ENCODE measurements around the gene CLCN3. TPM values are rescaled to one million over a fixed set of nuclear protein-coding genes. Genes with fewer than 3 reads are reported as not detected.

The CLCN3 gene
- total and polyA plus RNA-seq, 4 donors: 9.5 to 58.6 (median 22.5) TPM

DNA sequence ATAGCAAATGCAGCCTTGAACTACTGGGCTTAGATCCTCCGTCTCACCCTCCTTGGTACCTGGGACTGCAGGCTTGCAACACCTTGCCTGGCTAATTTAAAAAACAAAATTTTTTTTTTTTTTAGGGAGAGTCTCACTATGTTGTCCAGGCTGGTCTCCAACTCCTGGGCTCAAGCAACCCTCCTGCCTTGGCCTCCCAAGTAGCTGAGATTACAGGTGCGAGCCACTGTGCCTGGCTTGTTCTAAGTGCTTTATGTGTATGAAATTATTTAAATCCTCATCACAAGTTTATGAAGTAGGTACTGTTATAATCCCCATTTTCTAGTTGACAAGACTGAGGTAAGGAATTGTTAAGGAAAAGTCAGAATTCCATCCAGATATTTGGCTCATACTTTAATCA lies 43.0 kb downstream of the CLCN3 start:
- H3K9me3 ChIP-seq (ENCODE audit: control insufficient read depth in 4 of 4, low read length in 3 of 4): no peaks in the 10 kb centered on the region
- no peak overlapping the region for H3K9ac ChIP-seq (ENCODE audit: low read depth in 1 of 2, low read length in 2 of 2)
- no peak overlapping the region for H3K27ac ChIP-seq (ENCODE audit: low read depth in 1 of 2, low read length in 2 of 2)
- no peak overlapping the region for H3K4me3 ChIP-seq (ENCODE audit: low read depth in 1 of 3, low read length in 3 of 3)
- TF ChIP-seq HNF4A (conservative IDR thresholded peaks at IDR 0.05) (no peak), JUND (IDR thresholded peaks at IDR 0.05) (no peak)
- TF ChIP-seq, protein P1, sequence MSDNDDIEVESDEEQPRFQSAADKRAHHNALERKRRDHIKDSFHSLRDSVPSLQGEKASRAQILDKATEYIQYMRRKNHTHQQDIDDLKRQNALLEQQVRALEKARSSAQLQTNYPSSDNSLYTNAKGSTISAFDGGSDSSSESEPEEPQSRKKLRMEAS (IDR thresholded peaks at IDR 0.05): no peak
- TF ChIP-seq, protein P2, sequence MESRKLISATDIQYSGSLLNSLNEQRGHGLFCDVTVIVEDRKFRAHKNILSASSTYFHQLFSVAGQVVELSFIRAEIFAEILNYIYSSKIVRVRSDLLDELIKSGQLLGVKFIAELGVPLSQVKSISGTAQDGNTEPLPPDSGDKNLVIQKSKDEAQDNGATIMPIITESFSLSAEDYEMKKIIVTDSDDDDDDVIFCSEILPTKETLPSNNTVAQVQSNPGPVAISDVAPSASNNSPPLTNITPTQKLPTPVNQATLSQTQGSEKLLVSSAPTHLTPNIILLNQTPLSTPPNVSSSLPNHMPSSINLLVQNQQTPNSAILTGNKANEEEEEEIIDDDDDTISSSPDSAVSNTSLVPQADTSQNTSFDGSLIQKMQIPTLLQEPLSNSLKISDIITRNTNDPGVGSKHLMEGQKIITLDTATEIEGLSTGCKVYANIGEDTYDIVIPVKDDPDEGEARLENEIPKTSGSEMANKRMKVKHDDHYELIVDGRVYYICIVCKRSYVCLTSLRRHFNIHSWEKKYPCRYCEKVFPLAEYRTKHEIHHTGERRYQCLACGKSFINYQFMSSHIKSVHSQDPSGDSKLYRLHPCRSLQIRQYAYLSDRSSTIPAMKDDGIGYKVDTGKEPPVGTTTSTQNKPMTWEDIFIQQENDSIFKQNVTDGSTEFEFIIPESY (IDR thresholded peaks at IDR 0.05): no peak
- 93% methylated on average over 2 of the region's 2 CpGs for WGBS
- no peaks in the 10 kb centered on the region for H3K36me3 ChIP-seq (ENCODE audit: control insufficient read depth in 4 of 4, insufficient read depth in 3 of 4, low read depth in 1 of 4, low read length in 3 of 4)
- H3K27me3 ChIP-seq (ENCODE audit: control insufficient read depth in 4 of 4, insufficient read depth in 4 of 4, low read length in 3 of 4): no peaks in the 10 kb centered on the region
- peaks cover 5 to 23% (median 15%) of the 10 kb centered on the region in 4 donors for H3K4me1 ChIP-seq (ENCODE audit: control insufficient read depth in 4 of 4, insufficient read depth in 4 of 4, low read length in 3 of 4)
- DNase-seq (ENCODE audit: low spot score): no peak

DNA sequence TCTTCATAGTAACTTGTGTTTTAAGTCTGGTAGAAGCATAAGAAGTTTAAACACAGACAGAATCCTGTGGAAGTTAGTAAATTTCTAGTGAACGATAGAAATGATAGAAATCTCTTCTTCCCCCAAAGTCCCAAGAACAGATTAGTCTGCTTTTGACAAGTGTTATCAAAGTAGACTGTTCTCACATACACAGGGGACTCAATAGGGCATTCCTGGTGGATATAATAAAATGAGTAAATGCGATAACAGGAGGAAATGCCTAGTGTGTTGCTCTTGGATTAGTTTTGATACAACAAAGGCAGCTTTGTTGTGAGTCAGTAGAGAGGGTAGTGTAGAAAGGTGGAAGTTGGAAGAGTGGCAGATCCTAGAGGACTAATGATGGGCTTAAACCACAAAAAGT lies 43.5 kb downstream of the CLCN3 start:
- Histone ChIP-seq H3K4me3 (ENCODE audit: low read depth in 1 of 3, low read length in 3 of 3) (no peak overlapping the region), H3K9ac (ENCODE audit: low read depth in 1 of 2, low read length in 2 of 2) (no peak overlapping the region), H3K36me3 (ENCODE audit: control insufficient read depth in 4 of 4, insufficient read depth in 3 of 4, low read depth in 1 of 4, low read length in 3 of 4) (no peaks in the 10 kb centered on the region), H3K9me3 (ENCODE audit: control insufficient read depth in 4 of 4, low read length in 3 of 4) (no peaks in the 10 kb centered on the region), H3K4me1 (ENCODE audit: control insufficient read depth in 4 of 4, insufficient read depth in 4 of 4, low read length in 3 of 4) (peaks cover 5 to 25% (median 18%) of the 10 kb centered on the region in 4 donors), H3K27me3 (ENCODE audit: control insufficient read depth in 4 of 4, insufficient read depth in 4 of 4, low read length in 3 of 4) (no peaks in the 10 kb centered on the region), H3K27ac (ENCODE audit: low read depth in 1 of 2, low read length in 2 of 2) (no peak overlapping the region)
- 72% methylated on average over 2 of the region's 2 CpGs for WGBS
- TF ChIP-seq, protein P3, sequence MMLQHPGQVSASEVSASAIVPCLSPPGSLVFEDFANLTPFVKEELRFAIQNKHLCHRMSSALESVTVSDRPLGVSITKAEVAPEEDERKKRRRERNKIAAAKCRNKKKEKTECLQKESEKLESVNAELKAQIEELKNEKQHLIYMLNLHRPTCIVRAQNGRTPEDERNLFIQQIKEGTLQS (IDR thresholded peaks at IDR 0.05): no peak
- no peak for TF ChIP-seq NR2F2 (IDR thresholded peaks at IDR 0.05)
- TF ChIP-seq, protein P4, sequence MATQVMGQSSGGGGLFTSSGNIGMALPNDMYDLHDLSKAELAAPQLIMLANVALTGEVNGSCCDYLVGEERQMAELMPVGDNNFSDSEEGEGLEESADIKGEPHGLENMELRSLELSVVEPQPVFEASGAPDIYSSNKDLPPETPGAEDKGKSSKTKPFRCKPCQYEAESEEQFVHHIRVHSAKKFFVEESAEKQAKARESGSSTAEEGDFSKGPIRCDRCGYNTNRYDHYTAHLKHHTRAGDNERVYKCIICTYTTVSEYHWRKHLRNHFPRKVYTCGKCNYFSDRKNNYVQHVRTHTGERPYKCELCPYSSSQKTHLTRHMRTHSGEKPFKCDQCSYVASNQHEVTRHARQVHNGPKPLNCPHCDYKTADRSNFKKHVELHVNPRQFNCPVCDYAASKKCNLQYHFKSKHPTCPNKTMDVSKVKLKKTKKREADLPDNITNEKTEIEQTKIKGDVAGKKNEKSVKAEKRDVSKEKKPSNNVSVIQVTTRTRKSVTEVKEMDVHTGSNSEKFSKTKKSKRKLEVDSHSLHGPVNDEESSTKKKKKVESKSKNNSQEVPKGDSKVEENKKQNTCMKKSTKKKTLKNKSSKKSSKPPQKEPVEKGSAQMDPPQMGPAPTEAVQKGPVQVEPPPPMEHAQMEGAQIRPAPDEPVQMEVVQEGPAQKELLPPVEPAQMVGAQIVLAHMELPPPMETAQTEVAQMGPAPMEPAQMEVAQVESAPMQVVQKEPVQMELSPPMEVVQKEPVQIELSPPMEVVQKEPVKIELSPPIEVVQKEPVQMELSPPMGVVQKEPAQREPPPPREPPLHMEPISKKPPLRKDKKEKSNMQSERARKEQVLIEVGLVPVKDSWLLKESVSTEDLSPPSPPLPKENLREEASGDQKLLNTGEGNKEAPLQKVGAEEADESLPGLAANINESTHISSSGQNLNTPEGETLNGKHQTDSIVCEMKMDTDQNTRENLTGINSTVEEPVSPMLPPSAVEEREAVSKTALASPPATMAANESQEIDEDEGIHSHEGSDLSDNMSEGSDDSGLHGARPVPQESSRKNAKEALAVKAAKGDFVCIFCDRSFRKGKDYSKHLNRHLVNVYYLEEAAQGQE (IDR thresholded peaks at IDR 0.05): no peak
- no peak for TF ChIP-seq HNF4G (IDR thresholded peaks at IDR 0.05)
- no peak for TF ChIP-seq TAF1 (conservative IDR thresholded peaks at IDR 0.05)
- no peak for TF ChIP-seq RAD21 (IDR thresholded peaks at IDR 0.05)
- DNase-seq (ENCODE audit: low spot score): no peak

DNA sequence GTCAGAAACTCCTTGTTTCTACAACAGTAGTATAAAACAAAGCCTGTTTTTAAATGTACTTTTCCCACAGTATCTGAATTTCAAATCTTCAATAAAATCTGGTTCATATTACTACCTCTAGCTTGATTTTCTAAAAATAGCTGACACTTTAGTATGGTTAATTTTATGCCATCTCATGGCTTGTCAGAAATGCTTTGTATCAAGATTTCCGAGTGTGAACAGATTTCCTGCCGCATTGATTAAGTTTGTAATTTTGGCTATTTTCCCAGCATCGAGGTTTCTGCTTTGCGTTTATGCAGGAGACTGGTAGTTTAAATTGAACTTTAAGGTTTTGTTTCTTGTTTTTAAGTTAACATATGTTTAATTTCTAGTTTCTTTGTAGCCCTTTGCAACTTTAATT lies 44.2 kb downstream of the CLCN3 start:
- no peak overlapping the region for H3K27ac ChIP-seq (ENCODE audit: low read depth in 1 of 2, low read length in 2 of 2)
- peaks cover 5 to 24% (median 19%) of the 10 kb centered on the region in 4 donors for H3K4me1 ChIP-seq (ENCODE audit: control insufficient read depth in 4 of 4, insufficient read depth in 4 of 4, low read length in 3 of 4)
- DNase-seq (ENCODE audit: low spot score): no peak
- TF ChIP-seq YY1 (IDR thresholded peaks at IDR 0.05) (no peak), NR2F2 (IDR thresholded peaks at IDR 0.05) (no peak), GABPA (IDR thresholded peaks at IDR 0.05 in 1 of 2, conservative IDR thresholded peaks at IDR 0.05 in 1 of 2) (no peak), FOXA2 (IDR thresholded peaks at IDR 0.05) (no peak), HNF4A (conservative IDR thresholded peaks at IDR 0.05) (no peak), EGR1 (IDR thresholded peaks at IDR 0.05; ENCODE audit: low read depth in 2 of 2) (no peak), HNF4G (IDR thresholded peaks at IDR 0.05) (no peak), RXRA (IDR thresholded peaks at IDR 0.05) (no peak)
- TF ChIP-seq, protein P1 (IDR thresholded peaks at IDR 0.05): no peak
- TF ChIP-seq, protein P2 (IDR thresholded peaks at IDR 0.05): no peak
- peak overlapping the region in 1 of 2 donors; percentile 47 for H3K9ac ChIP-seq (ENCODE audit: low read depth in 1 of 2, low read length in 2 of 2)
- H3K4me3 ChIP-seq (ENCODE audit: low read depth in 1 of 3, low read length in 3 of 3): no peak overlapping the region
- H3K9me3 ChIP-seq (ENCODE audit: control insufficient read depth in 4 of 4, low read length in 3 of 4): no peaks in the 10 kb centered on the region
- H3K27me3 ChIP-seq (ENCODE audit: control insufficient read depth in 4 of 4, insufficient read depth in 4 of 4, low read length in 3 of 4): no peaks in the 10 kb centered on the region
- H3K36me3 ChIP-seq (ENCODE audit: control insufficient read depth in 4 of 4, insufficient read depth in 3 of 4, low read depth in 1 of 4, low read length in 3 of 4): no peaks in the 10 kb centered on the region
- WGBS: 8% methylated on average over 4 of the region's 4 CpGs
